Activated naive CD8-positive, alpha-beta T cell treated with anti-CD3 and anti-CD28 coated beads, Interleukin-2, amount 50 U/mL, for 16 hours (primary cell): ENCODE data around the gene C5orf15.
A peak's percentile ranks its signal among the peaks of the same experiment; 100 is the strongest.

Experiments used
- DNase-seq: peaks from one replicate; pipeline ENCODE4 v3.0.0-alpha.2; 2020; ENCODE audit warnings: low read depth, low spot score

C5orf15 gene

GRCh38 chr5:133968204-133968980, at the start of gene C5orf15:
TSS of gene C5orf15 (minus strand) at chr5:133968625. CDS start at chr5:133968584, 41 bp downstream.
- DNase-seq, result peak; percentile 80

- DNase-seq, result no peak
These were observed 39.9 kb upstream of the C5orf15 start for GRCh38 chr5:134008266-134008749.

- no peak for DNase-seq
These were observed 39.3 kb upstream of the C5orf15 start for GRCh38 chr5:134007581-134008265.

- DNase-seq, result no peak
These were observed 37.7 kb upstream of the C5orf15 start for GRCh38 chr5:134006115-134006514.

- DNase-seq, result peak; percentile 7
These were observed 37.1 kb upstream of the C5orf15 start for GRCh38 chr5:134005417-134006061.

GRCh38 chr5:134004626-134005416, 36.4 kb upstream of the C5orf15 start, which contains the start of gene VDAC1:
TSS of gene VDAC1 (minus strand) at chr5:134004975. CDS start at chr5:133993012, 11,963 bp downstream.
- DNase-seq, result peak; percentile 57

- DNase-seq, result peak; percentile 10
These were observed 35.6 kb upstream of the C5orf15 start for GRCh38 chr5:134003817-134004625.

- DNase-seq, result peak; percentile 11
These were observed 34.8 kb upstream of the C5orf15 start for GRCh38 chr5:134003064-134003816.

- DNase-seq, result no peak
These were observed 33.7 kb upstream of the C5orf15 start for GRCh38 chr5:134001938-134002731.

GRCh38 chr5:134000696-134001453, 32.5 kb upstream of the C5orf15 start:
- no peak for DNase-seq

- no peak for DNase-seq
These were observed 31.7 kb upstream of the C5orf15 start for GRCh38 chr5:134000091-134000511.

GRCh38 chr5:133998807-133999206, 30.4 kb upstream of the C5orf15 start:
- no peak for DNase-seq

- DNase-seq, result no peak
These were observed 29.6 kb upstream of the C5orf15 start for GRCh38 chr5:133998042-133998441.

GRCh38 chr5:133996683-133997252, 28.3 kb upstream of the C5orf15 start:
- DNase-seq, result no peak

- no peak for DNase-seq
These were observed 27.6 kb upstream of the C5orf15 start for GRCh38 chr5:133995883-133996563.

GRCh38 chr5:133995341-133995740, 26.9 kb upstream of the C5orf15 start:
- no peak for DNase-seq

GRCh38 chr5:133994990-133995333, 26.5 kb upstream of the C5orf15 start:
- no peak for DNase-seq
